HG02763 (cell line): ENCODE results near the gene BGN.
A peak's percentile ranks its signal among the peaks of the same experiment; 100 is the strongest.

Experiments used
- ATAC-seq: cut with Tn5 transposase; IDR thresholded peaks from one replicate; pipeline ENCODE4 v1.9.1; 2021; ENCODE audit warnings: mild to moderate bottlenecking, moderate library complexity; ENCODE audit not compliant: unreplicated experiment

BGN gene

DNA sequence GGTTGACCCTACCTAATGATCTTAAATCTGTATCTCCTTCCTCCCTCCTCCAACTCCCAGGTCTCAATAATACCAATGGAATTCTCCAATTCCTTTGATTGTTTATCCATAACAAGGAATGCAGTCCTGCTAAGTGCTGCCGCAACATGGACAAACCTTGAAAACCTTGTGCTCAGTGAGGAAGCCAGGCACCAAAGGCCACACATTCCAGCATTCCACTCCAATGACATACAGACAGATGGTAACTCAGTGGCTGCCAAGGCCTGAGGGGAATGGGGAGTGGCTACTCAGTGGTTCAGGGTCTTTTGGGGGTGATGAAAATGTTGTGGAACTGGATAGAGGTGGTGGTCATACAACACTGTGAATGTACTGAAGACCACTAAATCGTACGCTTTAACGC lies 34.8 kb upstream of the BGN start:
- no peak for ATAC-seq

- ATAC-seq = no peak
Observed at GRCh38 chrX:153460826-153461225, 34.0 kb upstream of the BGN start.

DNA sequence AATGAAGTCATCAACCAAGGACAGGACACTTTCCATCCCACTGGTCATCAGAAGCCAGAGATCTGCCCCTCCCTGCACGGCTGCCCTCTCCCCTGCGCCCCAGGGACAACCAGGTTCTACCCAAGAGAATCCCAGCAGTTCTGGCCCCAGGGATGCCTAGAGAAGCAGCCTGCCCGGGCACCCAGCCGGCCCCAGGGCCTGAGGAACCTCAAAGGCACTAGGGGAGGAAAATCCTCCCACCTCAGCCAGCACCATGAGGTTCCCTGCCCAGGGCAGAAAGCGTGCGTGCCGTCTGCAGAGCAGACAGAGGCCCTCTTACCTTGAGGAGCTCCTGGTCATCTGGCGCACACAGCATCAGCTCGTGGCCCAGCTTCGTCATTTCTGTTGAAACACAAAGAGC lies 32.5 kb upstream of the BGN start:
- no peak for ATAC-seq

DNA sequence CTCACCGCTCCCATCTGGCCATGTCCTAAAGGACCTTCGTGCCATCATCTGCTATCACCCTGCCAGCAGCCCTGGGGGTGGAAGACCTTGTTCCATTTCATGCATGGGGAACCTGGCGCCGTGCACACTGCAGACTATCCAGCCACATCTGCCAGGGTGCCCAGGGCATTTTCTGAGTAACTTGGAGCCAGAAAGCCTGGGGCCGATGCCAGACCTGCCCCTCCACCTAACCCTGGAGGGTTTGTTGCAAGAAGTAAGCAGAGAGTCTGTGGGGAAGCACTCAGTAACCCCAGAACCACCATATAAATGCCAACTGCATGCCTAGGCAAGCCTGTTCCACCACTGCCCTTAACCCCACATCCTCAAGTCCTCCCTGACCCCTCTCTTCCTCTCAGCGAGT lies 31.7 kb upstream of the BGN start:
- ATAC-seq = no peak

DNA sequence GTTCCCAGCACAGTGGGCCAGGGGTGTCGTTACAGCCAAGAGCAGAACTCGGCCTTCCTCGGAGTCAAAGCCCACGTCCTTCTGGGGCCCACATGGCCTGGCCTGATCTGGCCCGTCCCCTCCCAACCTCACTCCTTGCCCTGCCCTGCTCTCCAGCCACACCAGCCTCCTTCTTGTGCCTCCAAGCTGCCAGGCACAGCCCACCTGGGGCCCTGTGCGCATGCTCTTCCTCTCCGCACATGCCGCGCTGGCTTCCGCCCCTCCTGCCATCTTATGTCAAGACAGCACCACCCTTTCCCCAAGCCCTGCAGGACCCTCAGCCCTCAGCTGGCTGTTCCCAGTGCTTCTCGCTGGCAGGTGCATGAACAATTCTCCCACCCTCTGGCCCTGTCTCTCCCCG lies 31.2 kb upstream of the BGN start:
- no peak for ATAC-seq

DNA sequence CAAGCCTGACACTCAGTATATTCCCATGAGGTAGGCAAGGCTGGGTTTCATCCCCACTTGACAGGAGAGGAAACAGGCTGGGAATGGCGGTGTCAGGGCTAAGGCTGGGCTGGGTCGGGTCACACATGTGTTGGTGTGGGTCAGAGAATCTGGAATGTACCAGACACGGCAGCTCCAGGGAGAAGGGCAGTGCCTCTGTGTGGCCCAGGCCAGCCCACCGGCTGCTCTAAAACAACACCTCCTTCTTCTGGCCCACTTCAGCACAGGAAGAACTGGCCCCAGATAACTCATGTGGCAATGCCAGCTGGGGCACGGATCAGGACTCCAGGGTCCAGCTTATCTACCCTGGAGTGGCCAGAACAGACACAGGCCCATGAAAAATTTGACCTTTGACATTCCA lies 30.7 kb upstream of the BGN start:
- no peak for ATAC-seq

DNA sequence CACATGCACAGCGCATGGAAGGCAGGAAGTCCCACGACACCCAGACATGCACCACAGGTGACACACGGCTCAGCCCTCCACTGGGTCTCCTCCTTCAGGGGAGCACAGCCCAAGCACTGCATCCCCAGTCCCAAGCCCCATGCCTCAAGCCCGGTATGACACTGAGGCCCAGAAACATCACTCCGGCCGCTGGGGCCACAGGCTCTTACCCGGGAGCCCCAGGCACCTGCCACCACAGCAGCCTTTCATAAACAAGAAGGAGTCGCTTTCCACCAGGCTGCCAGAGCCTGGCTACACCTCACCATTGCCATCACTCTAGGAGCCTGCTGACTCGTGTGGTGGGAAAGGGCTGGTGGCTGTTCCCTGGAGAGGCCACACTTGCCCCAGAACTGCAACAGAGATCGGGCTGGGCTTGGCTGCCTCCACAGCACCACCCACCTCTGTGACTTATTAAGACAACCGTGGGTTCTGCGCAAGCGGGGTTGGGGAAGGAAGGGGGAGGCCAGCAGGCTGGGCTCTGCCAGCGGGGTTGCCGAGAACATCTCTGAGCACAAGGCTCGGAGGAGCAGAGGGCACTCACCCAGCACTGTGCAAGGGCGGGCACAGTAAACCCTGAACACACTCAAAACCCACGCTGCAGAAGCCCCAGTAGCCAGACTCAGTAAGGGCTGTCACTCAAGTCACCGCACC lies 28.9 kb upstream of the BGN start:
- ATAC-seq = no peak

DNA sequence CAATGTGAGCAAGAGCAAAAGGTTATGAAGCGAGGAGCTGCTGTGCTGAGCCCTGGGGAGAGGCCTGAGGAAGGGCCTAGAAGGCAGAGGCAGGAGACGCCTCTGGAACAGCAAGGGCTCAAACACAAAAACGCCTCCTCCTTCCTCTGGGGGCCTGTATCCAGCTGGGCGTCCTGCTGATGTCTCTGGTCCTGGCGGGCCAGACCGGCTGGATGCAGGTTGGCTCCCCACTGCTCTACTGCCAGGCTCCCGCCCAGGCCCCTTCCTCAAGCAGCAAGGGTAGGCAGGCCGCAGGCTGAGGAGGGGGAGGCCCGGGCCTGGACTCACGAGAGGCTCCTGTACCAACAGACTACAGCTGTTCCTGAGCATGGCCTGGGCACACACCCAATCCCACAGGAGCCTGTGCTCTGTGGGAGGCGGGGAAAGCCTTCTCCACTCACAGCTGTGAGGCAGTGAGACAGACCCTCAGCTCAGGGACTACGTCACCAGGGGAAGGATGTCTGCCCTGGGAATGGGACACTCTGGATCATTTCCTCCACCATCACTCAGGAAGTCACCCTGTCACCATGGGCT lies 26.7 kb upstream of the BGN start:
- no peak for ATAC-seq

GRCh38 chrX:153469811-153470410 lies 24.9 kb upstream of the BGN start:
- peak; percentile 31 for ATAC-seq

DNA sequence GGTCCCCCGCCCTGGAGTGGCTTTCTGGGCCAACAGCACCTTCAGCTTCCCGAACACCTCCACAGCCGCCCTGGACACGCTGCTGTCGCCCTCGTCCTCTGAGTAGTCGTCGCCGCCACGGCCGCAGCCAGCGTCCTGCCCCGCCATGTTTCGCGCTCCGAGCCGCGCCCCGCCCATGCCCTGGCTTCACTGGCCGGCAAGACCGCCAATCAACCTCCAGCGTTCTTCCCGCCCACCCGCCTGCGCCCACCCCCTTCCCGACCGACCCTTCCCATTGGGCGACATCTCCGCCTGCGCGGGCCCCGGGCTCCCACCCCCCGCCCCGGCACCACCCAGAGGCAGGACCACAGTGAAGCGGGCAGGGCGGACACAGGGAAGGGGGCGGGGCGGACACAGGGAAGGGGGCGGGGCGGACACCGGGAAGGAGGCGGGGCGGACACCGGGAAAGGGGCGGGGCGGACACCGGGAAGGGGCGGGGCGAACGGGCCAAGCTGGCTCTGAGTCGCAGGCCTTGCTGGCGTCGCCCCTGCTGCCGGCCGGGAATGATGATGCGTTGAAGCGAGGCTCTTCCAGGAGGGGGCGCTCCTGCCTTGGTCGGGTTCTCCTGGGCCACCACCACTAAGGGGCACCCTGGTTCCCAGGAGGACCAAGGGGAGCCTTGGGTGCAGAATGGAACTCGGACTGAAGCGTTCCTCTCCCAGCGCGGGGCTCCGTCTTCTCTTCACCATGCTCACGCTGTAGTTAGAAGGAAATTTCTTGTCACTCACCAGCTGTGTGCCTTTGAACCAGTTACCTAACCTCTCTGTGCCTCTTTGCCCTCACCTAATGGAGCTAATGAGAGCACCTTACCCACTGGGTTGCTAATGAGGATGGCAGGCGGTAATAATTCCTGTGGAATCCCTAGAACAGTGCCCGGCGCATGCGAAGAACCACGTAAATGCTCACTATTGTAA lies 24.1 kb upstream of the BGN start, which contains the start of gene HAUS7:
Gene HAUS7 (minus strand): TSS at position 166 of the 953 bp plus-strand sequence. CDS start 19 bp downstream, at position 147.
- peak; percentile 78 for ATAC-seq

- ATAC-seq = no peak
Observed at GRCh38 chrX:153471663-153472280, 23.0 kb upstream of the BGN start.

DNA sequence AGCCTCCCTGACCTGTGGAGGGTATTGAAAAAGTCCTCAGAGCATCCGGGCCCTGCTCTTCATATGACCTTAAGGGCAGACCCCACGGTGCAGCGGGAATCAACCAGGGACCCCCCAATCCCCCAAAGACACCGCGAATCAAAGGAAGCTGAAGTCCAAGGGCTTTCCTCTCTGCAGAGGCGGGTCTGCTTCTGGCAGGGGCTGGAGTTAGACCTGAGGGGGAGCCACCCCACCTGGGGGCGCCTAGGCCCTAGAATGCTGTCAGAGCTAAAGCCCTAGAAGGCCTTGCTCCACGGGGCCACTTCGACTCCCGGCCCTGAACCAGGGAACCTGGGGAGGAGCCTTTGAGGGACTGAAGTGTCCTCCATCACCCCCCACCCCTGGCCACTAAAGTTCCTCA lies 21.7 kb upstream of the BGN start:
- no peak for ATAC-seq

DNA sequence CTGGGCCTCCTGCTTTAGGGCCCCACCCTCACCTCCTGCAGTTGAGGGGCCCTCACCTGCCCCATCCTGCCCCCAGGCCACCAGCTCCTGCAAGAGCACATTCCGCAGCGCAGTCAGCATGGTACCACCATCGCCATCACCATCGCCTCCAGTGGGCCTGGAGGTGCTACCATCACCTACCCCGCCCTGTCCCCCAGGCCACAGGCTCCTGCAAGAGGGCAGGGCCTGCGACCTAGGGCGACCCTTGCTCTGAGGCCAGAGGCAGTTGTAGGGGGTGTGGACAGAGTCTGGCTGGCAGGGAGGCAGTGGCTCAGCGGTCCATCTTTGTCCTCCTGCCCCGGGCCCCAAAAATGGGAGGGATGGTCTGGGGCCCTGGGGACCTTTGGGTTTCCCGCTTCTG lies 20.5 kb upstream of the BGN start:
- no peak for ATAC-seq

GRCh38 chrX:153474718-153475117 lies 20.1 kb upstream of the BGN start:
- no peak for ATAC-seq

DNA sequence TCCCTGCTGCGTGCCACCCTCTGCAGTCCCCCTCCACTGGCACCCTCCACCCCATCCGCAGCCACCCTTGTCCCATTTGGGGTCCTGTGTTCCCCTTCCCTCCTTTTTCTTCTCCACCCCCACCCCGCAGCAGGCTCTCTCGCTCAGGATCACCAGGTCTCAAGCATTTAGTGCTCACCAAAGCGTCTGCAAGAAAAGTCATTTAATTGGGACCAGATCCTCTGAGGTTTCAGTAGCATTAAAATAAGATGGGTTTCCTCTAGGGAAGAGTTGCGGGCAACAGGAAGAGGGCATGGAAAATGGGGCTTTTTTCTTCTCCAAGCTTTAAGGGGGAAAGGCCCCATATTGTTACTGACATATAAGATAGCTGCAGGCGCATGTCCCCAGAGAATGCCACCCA lies 19.5 kb upstream of the BGN start:
- ATAC-seq = no peak

DNA sequence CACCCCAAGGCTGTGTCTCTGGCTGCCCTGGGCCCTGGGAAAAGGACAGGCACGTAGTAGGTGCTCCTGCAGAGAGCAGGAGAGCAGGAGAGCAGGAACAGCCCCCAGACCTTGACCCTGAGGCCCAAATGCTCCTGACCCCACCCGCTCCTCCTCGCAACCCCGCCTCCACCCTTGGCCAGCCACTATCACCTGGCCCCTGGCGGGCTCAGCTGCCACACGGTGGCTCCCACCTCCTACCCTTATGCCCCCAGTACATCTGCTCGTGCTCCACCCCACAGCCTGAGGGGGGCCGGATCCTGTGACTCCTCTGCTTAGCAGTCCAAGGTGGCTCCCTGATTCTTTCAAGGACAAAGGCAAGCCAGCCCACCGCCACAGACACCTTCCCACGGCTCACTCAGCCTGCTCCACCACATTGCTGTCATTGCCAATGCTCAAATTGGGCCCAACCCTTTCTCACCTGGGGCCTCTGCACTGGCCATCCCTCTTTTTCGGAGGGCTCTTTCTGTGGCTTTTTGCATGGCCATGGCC lies 19.0 kb upstream of the BGN start:
- ATAC-seq = no peak

DNA sequence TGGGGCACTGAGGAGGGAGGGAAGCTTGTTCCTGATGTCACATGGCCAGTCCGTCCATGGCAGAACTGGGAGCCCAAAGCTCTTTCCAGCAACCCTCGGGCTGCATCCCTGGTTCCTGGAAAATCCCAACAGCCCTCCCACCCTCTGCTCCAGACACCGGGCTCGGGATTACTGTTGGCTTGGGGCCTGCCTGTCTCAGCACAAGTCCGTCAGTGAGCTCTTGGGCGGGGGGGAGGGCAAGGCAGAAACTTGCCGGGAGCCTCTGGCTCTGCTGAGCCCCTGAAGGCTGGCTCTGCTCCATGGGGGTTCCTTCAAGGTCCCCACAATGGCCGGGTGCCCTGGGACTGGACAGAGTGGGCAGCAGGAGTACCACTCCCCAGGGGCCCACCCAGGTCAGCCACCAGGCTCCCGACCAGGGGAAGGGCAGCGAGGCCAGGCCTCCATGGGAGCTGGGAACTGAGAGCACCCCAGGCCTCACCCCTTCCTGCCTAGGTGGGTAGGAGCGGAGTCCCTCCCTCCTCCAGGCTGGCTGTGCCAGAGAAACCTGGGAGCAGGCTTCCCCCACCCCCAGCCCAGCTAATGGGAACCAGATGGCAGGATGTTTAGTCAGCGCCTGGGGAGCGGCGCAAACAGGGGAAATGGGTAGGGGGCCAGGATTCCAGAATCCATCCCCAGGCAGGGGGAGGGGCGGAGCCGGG lies 18.0 kb upstream of the BGN start:
- no peak for ATAC-seq

DNA sequence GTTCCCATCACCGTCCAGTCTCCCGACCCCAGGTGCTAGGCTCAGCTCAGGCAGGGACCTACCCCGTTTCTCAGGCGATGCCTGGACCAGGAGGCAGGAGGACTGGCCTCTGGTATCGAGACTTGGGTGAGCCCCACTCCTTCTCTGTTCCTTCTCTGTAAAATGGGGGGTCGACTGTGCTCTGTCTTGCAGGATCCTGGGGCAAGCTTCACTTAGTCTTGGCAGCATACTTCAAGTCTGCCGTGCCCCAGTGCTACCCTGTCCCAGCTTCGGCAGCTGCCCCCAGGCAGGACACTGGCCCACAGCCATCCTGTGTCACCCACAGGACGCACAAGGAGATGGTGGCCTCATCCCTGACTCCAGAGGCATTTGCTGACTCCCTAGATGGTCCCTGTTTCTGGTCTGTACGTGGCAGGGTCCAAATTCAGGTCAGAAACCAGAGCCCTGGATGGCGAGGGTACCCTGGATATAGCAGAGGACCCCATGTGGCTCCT lies 17.4 kb upstream of the BGN start:
- ATAC-seq = no peak

DNA sequence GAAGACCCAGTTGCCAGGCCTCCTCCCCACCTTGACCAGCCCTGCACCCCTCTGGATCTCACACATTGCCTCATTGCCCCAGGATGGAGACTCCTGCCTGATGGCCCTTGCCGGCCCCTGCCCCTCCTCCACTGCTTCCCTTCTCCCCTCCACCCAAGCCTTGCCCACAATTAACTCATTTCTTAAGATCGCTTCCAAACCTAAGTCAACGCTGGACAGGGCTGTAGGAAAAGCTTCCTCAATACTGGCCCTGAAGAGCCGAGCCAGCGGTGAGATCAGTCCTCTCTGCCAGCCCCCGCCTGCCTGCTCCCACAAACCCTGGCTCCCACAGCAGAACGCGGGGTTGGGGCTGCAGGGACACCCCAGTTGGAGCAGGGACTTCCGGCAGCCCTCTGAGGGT lies 16.9 kb upstream of the BGN start:
- no peak for ATAC-seq

DNA sequence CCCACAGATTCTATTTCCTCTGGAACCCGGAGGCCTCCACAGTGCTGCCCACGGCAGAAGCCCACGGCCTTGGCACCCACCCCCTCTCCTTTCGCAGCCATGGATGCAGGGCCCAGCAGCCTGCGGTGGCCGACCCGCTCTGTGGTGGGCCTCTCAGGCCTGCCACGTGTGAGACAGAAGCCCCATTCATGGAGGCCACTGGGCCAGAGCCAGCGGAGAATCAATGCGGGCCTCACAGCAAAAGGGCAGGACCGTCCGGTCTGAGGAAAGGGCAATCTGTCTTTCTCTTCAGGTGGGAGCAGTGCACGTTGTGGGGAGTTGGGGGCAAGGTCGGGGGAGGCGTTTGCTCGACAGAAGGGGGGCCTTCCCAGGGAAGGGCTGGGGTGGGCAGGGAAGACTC lies 16.0 kb upstream of the BGN start:
- ATAC-seq = no peak
